Astrocyte (in vitro differentiated cells and primary cell): ENCODE data around the gene IL10RA. TPM values are rescaled to one million over a fixed set of nuclear protein-coding genes. Genes with fewer than 3 reads are reported as not detected.

Source experiments
- DNase-seq: peaks from one replicate; pipeline ENCODE4 v3.0.0-alpha.2; 2010; ENCODE audit warnings: low read depth
- FAIRE-seq: peaks from 2 replicates; lab custom pipeline; 2011; peaks lifted over from hg19 to GRCh38; lab: Jason Lieb, UNC
- H2AFZ ChIP-seq: 2 replicates; pipeline ENCODE4 v1.6.0; 2012; ENCODE audit warnings: low read depth, low read length, inconsistent platforms
- H3K27ac ChIP-seq: 2 replicates; pipeline ENCODE4 v1.5.1; 2011; ENCODE audit warnings: low read depth, low read length, inconsistent platforms
- H3K27me3 ChIP-seq: 2 replicates; pipeline ENCODE4 v1.6.0; 2011; ENCODE audit warnings: low read length, inconsistent platforms; ENCODE audit not compliant: insufficient read depth
- H3K36me3 ChIP-seq: 2 replicates; pipeline ENCODE4 v1.5.1; 2011; ENCODE audit warnings: low read length, inconsistent platforms; ENCODE audit not compliant: insufficient read depth
- H3K4me1 ChIP-seq: 2 replicates; pipeline ENCODE4 v1.5.1; 2011; ENCODE audit warnings: low read length, inconsistent platforms; ENCODE audit not compliant: insufficient read depth
- H3K4me2 ChIP-seq: 2 replicates; pipeline ENCODE4 v1.6.0; 2012; ENCODE audit warnings: low read length, inconsistent platforms
- H3K4me3 ChIP-seq: 2 replicates; pipeline ENCODE4 v1.5.1; 2011; ENCODE audit warnings: low read depth, mild to moderate bottlenecking, low read length, inconsistent platforms; ENCODE audit not compliant: insufficient read depth
- H3K79me2 ChIP-seq: 2 replicates; pipeline ENCODE4 v1.6.0; 2012; ENCODE audit warnings: mild to moderate bottlenecking, low read length, inconsistent platforms; ENCODE audit not compliant: insufficient read depth
- H3K9ac ChIP-seq: 2 replicates; pipeline ENCODE4 v1.6.0; 2012; ENCODE audit warnings: mild to moderate bottlenecking, low read length, inconsistent platforms
- H3K9me3 ChIP-seq: 2 replicates; pipeline ENCODE4 v1.5.1; 2012; ENCODE audit warnings: low read depth, mild to moderate bottlenecking, low read length, inconsistent platforms; ENCODE audit not compliant: insufficient read depth
- H4K20me1 ChIP-seq: 2 replicates; pipeline ENCODE4 v1.6.0; 2012; ENCODE audit warnings: low read length, inconsistent platforms; ENCODE audit not compliant: insufficient read depth
- H3K27ac Mint-ChIP-seq: one replicate; pipeline ENCODE4 v1.8.0; 2021; ENCODE audit warnings: mild to moderate bottlenecking, mixed read lengths; ENCODE audit not compliant: unreplicated experiment
- H3K27me3 Mint-ChIP-seq: one replicate; pipeline ENCODE4 v1.8.0; 2021; ENCODE audit warnings: low read depth, mixed read lengths; ENCODE audit not compliant: unreplicated experiment
- H3K36me3 Mint-ChIP-seq: one replicate; pipeline ENCODE4 v1.8.0; 2021; ENCODE audit warnings: low read depth, mixed read lengths; ENCODE audit not compliant: unreplicated experiment
- H3K4me1 Mint-ChIP-seq: one replicate; pipeline ENCODE4 v1.8.0; 2021; ENCODE audit warnings: low read depth, mixed read lengths; ENCODE audit not compliant: unreplicated experiment
- H3K4me3 Mint-ChIP-seq: one replicate; pipeline ENCODE4 v1.8.0; 2021; ENCODE audit warnings: mild to moderate bottlenecking, moderate library complexity, mixed read lengths; ENCODE audit not compliant: unreplicated experiment
- H3K9me3 Mint-ChIP-seq: one replicate; pipeline ENCODE4 v1.8.0; 2021; ENCODE audit warnings: mild to moderate bottlenecking, mixed read lengths; ENCODE audit not compliant: unreplicated experiment
- EZH2 ChIP-seq: IDR thresholded peaks from 2 replicates; pipeline ENCODE4 v1.6.1; 2012; ENCODE audit warnings: mild to moderate bottlenecking, low read length, inconsistent platforms; ENCODE audit not compliant: insufficient read depth
- total RNA-seq: library from RNA; stranded (reverse); gene quantifications from 2 replicates; pipeline ENCODE4 v1.2.1, GENCODE V29; 2021
- TF ChIP-seq, protein P1 (sequence below): IDR thresholded peaks from 2 replicates; pipeline ENCODE4 v1.5.1; 2011; ENCODE audit warnings: low read depth, mild to moderate bottlenecking, inconsistent platforms, low read length, moderate library complexity; ENCODE audit not compliant: insufficient read depth

The IL10RA gene
- total RNA-seq, 1 donor from 2014 or later, result 0.73 TPM

DNA sequence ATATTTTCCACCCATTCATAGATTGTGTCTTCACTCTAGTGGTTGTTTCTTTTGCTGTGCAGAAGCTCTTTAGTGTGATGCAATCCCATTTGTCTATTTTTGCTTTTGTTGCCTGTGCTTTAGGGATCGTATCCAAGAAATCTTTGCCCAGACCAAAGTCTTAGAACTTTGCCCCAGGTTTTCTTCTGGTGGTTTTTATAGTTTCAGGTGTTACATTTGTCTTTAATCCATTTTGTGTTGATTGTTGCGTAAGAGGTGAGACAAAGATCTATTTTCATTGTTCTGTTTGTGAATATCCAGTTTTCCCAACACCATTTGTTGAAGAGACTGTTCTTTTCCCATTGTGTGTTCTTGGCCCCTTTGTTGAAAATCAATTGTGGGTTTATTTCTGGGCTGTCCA lies 6.4 kb downstream of the IL10RA start:
- Histone ChIP-seq H3K27me3 (peaks cover 7% of the 10 kb centered on the region), H3K9ac (no peak overlapping the region), H3K79me2 (no peaks in the 10 kb centered on the region), H3K36me3 (no peaks in the 10 kb centered on the region), H4K20me1 (no peaks in the 10 kb centered on the region), H3K4me1 (no peaks in the 10 kb centered on the region), H3K9me3 (no peaks in the 10 kb centered on the region), H2AFZ (no peak overlapping the region), H3K4me3 (no peak overlapping the region), H3K27ac (no peak overlapping the region), H3K4me2 (no peak overlapping the region)
- H3K36me3 Mint-ChIP-seq, result no peaks in the 10 kb centered on the region
- no peak for FAIRE-seq
- TF ChIP-seq EZH2, result no peak
- TF ChIP-seq, protein P1, sequence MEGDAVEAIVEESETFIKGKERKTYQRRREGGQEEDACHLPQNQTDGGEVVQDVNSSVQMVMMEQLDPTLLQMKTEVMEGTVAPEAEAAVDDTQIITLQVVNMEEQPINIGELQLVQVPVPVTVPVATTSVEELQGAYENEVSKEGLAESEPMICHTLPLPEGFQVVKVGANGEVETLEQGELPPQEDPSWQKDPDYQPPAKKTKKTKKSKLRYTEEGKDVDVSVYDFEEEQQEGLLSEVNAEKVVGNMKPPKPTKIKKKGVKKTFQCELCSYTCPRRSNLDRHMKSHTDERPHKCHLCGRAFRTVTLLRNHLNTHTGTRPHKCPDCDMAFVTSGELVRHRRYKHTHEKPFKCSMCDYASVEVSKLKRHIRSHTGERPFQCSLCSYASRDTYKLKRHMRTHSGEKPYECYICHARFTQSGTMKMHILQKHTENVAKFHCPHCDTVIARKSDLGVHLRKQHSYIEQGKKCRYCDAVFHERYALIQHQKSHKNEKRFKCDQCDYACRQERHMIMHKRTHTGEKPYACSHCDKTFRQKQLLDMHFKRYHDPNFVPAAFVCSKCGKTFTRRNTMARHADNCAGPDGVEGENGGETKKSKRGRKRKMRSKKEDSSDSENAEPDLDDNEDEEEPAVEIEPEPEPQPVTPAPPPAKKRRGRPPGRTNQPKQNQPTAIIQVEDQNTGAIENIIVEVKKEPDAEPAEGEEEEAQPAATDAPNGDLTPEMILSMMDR, result no peak
- H3K27me3 Mint-ChIP-seq, result peaks cover 23% of the 10 kb centered on the region
- no peak for DNase-seq
- peaks cover 9% of the 10 kb centered on the region for H3K4me1 Mint-ChIP-seq
- no peaks in the 10 kb centered on the region for H3K9me3 Mint-ChIP-seq
- no peak overlapping the region for H3K27ac Mint-ChIP-seq
- H3K4me3 Mint-ChIP-seq, result no peak overlapping the region

GRCh38 chr11:117993988-117994745 lies 8.0 kb downstream of the IL10RA start:
- FAIRE-seq, result no peak
- no peak overlapping the region for H2AFZ ChIP-seq
- no peak overlapping the region for H3K4me3 Mint-ChIP-seq

More at GRCh38 chr11:117993988-117994745, 8.0 kb downstream of the IL10RA start:
- no peaks in the 10 kb centered on the region for H3K9me3 ChIP-seq
- H3K4me3 ChIP-seq, result no peak overlapping the region
- Mint-ChIP-seq H3K9me3 (no peaks in the 10 kb centered on the region), H3K27ac (no peak overlapping the region), H3K4me1 (peaks cover 9% of the 10 kb centered on the region), H3K36me3 (no peaks in the 10 kb centered on the region), H3K27me3 (peaks cover 17% of the 10 kb centered on the region)
- H3K36me3 ChIP-seq, result no peaks in the 10 kb centered on the region
- no peak for DNase-seq
- H3K4me2 ChIP-seq, result no peak overlapping the region
- H3K4me1 ChIP-seq, result no peaks in the 10 kb centered on the region
- no peaks in the 10 kb centered on the region for H4K20me1 ChIP-seq
- H3K79me2 ChIP-seq, result no peaks in the 10 kb centered on the region
- H3K9ac ChIP-seq, result no peak overlapping the region
- no peak for TF ChIP-seq EZH2
- TF ChIP-seq, protein P1, result no peak
- no peaks in the 10 kb centered on the region for H3K27me3 ChIP-seq
- H3K27ac ChIP-seq, result no peak overlapping the region
